Gastrocnemius medialis (tissue), 4 donors: ENCODE results near the gene SLC22A9. TPM values are rescaled to one million over a fixed set of nuclear protein-coding genes. Genes with fewer than 3 reads are reported as not detected.
"Not testable (repeated sequence)": the region's sequence is repeated elsewhere in the genome, so short reads cannot be mapped to it uniquely, and the experiment has no call there.

Experiments used
- ATAC-seq, 2 donors: fragments of 150-250 bp; one replicate each; pipeline ENCODE4 v1.9.1; 2016
- DNase-seq, 2 donors: peaks; one replicate each; pipeline ENCODE4 v3.0.0-alpha.2; 2019
- H3K27ac ChIP-seq, 4 donors: fragments of 200-600 bp; sonication (generic); 1 replicate in 1 of 4; 2 replicates in 3 of 4; pipeline ENCODE4 v1.5.1; 2016 to 2018; ENCODE audit warnings: mild to moderate bottlenecking in 2 of 4, moderate library complexity in 1 of 4
- H3K27me3 ChIP-seq, 3 donors: fragments of 200-600 bp; sonication (generic) in 2 of 3; 1 replicate in 1 of 3; 2 replicates in 2 of 3; pipeline versions ENCODE4 v1.5.1 to v1.6.0; 2016 to 2019; ENCODE audit warnings: mild to moderate bottlenecking in 1 of 3, moderate library complexity in 1 of 3
- H3K36me3 ChIP-seq, 2 donors: fragments of 200-600 bp; sonication (generic) in 1 of 2; one replicate each; pipeline ENCODE4 v1.5.1; 2017 to 2018
- H3K4me1 ChIP-seq, 2 donors: fragments of 200-600 bp; sonication (generic) in 1 of 2; one replicate each; pipeline ENCODE4 v1.5.1; 2016 to 2017; ENCODE audit warnings: mild to moderate bottlenecking in 2 of 2
- H3K4me3 ChIP-seq, 4 donors: fragments of 200-600 bp; sonication (generic) in 3 of 4; 1 replicate in 1 of 4; 2 replicates in 3 of 4; pipeline ENCODE4 v1.5.1; 2016 to 2019; ENCODE audit warnings: mild to moderate bottlenecking in 2 of 4
- H3K9me3 ChIP-seq, 3 donors: fragments of 200-600 bp; sonication (generic) in 2 of 3; 1 replicate in 1 of 3; 2 replicates in 2 of 3; pipeline ENCODE4 v1.5.1; 2016 to 2019
- POLR2A ChIP-seq, 2 donors: fragments of 450-650 bp; IDR thresholded peaks; one replicate each; pipeline ENCODE4 v1.6.1; 2017; ENCODE audit warnings: antibody characterized with exemption in 2 of 2, mild to moderate bottlenecking in 2 of 2, moderate library complexity in 2 of 2
- in situ Hi-C, 4 donors: fragments of 200-750 bp; cut with MboI; loops; one replicate each; pipeline versions ENCODE4 v1.15.0 to v1.8.0; 2017; ENCODE audit warnings: low sequenced_read_pairs in 4 of 4
- intact Hi-C: fragments of 100-400 bp; cut with DNase I; formaldehyde crosslinking; loops from one replicate; pipeline ENCODE4 v1.15.1; 2023; ENCODE audit warnings: low total_unique reads
- total RNA-seq, 4 donors: library from RNA; depleted of rRNA; stranded (reverse); fragments of >200 nt; gene quantifications; one replicate each; pipeline versions ENCODE4 v1.1.0 to v1.2.3, GENCODE V29; 2016
- TF ChIP-seq, protein P1 (sequence below), 5 experiments: fragments of 450-650 bp in 3 of 5; fragments of 200-600 bp in 2 of 5; sonication (generic) in 2 of 5; IDR thresholded peaks in 4 of 5; conservative IDR thresholded peaks in 1 of 5; 1 replicate in 4 of 5; 2 replicates in 1 of 5; pipeline ENCODE4 v1.5.1; 2016 to 2019; ENCODE audit warnings: antibody characterized with exemption in 5 of 5, mild to moderate bottlenecking in 3 of 5, moderate library complexity in 3 of 5

SLC22A9 gene
- total RNA-seq, 4 donors from 2014 or later, result 0.09 TPM; not detected in 3

- no peaks in the 10 kb centered on the region for H3K9me3 ChIP-seq
- no peaks in the 10 kb centered on the region for H3K27me3 ChIP-seq
- DNase-seq (no peak), ATAC-seq (no peak)
- H3K27ac ChIP-seq, result no peak overlapping the region
- no peaks in the 10 kb centered on the region for H3K36me3 ChIP-seq
- in situ Hi-C loops, result no loop called here
- H3K4me1 ChIP-seq, result no peaks in the 10 kb centered on the region
- no peak overlapping the region for H3K4me3 ChIP-seq
- TF ChIP-seq, protein P1, sequence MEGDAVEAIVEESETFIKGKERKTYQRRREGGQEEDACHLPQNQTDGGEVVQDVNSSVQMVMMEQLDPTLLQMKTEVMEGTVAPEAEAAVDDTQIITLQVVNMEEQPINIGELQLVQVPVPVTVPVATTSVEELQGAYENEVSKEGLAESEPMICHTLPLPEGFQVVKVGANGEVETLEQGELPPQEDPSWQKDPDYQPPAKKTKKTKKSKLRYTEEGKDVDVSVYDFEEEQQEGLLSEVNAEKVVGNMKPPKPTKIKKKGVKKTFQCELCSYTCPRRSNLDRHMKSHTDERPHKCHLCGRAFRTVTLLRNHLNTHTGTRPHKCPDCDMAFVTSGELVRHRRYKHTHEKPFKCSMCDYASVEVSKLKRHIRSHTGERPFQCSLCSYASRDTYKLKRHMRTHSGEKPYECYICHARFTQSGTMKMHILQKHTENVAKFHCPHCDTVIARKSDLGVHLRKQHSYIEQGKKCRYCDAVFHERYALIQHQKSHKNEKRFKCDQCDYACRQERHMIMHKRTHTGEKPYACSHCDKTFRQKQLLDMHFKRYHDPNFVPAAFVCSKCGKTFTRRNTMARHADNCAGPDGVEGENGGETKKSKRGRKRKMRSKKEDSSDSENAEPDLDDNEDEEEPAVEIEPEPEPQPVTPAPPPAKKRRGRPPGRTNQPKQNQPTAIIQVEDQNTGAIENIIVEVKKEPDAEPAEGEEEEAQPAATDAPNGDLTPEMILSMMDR (IDR thresholded peaks at IDR 0.05 in 4 of 5, conservative IDR thresholded peaks at IDR 0.05 in 1 of 5), result no peak
- no peak for TF ChIP-seq POLR2A (IDR thresholded peaks at IDR 0.05)
- intact Hi-C loops, result no loop called here
Observed at GRCh38 chr11:63406458-63406857, 36.9 kb downstream of the SLC22A9 start.

GRCh38 chr11:63417174-63417852 lies 47.7 kb downstream of the SLC22A9 start:
- no peak for TF ChIP-seq POLR2A (IDR thresholded peaks at IDR 0.05)
- TF ChIP-seq, protein P1 (IDR thresholded peaks at IDR 0.05 in 4 of 5, conservative IDR thresholded peaks at IDR 0.05 in 1 of 5), result no peak
- Histone ChIP-seq H3K9me3 (no peaks in the 10 kb centered on the region), H3K36me3 (no peaks in the 10 kb centered on the region), H3K27me3 (no peaks in the 10 kb centered on the region), H3K4me3 (no peak overlapping the region), H3K27ac (no peak overlapping the region), H3K4me1 (no peaks in the 10 kb centered on the region)
- intact Hi-C loops (no loop called here), in situ Hi-C loops (no loop called here)
- ATAC-seq (no peak), DNase-seq (no peak)

DNA sequence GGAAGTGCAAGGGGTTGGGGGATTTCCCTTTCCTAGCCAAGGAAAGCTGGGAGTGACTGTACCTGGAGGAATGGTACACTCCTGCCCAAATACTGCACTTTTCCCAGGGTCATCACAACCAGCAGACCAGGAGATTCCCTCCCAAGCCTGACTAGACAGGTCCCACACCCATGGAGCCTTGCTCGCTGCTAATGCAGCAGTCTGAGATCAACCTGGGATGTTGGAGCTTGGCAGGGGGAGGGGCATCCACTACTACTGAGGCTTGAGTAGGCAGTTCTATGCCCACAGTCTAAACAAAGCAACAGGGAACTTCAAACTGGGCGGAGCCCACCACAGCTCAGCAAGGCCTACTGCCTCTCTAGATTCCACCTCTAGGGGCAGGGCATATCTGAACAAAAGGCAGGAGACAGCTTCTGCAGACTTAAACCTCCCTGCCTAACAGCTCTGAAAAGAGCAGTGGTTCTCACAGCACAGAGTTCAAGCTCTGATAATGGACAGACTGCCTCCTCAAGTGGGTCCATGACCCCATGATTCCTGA lies 58.5 kb downstream of the SLC22A9 start:
- intact Hi-C loops (no loop called here), in situ Hi-C loops (no loop called here)
- no peaks in the 10 kb centered on the region for H3K9me3 ChIP-seq
- no peaks in the 10 kb centered on the region for H3K4me1 ChIP-seq
- DNase-seq, result no peak
- no peak overlapping the region for H3K4me3 ChIP-seq
- TF ChIP-seq, protein P1 (IDR thresholded peaks at IDR 0.05 in 4 of 5, conservative IDR thresholded peaks at IDR 0.05 in 1 of 5), result no peak
- TF ChIP-seq POLR2A (IDR thresholded peaks at IDR 0.05), result no peak
- H3K27me3 ChIP-seq, result peaks cover 0 to 3% (median 0%) of the 10 kb centered on the region in 3 donors
- ATAC-seq, result no peak
- no peaks in the 10 kb centered on the region for H3K36me3 ChIP-seq
- no peak overlapping the region for H3K27ac ChIP-seq

GRCh38 chr11:63430731-63431130 lies 61.1 kb downstream of the SLC22A9 start:
- ATAC-seq, H3K4me3 ChIP-seq, H3K4me1 ChIP-seq, intact Hi-C loops, H3K27me3 ChIP-seq, DNase-seq, in situ Hi-C loops, H3K9me3 ChIP-seq, H3K27ac ChIP-seq, H3K36me3 ChIP-seq: not testable (repeated sequence)

DNA sequence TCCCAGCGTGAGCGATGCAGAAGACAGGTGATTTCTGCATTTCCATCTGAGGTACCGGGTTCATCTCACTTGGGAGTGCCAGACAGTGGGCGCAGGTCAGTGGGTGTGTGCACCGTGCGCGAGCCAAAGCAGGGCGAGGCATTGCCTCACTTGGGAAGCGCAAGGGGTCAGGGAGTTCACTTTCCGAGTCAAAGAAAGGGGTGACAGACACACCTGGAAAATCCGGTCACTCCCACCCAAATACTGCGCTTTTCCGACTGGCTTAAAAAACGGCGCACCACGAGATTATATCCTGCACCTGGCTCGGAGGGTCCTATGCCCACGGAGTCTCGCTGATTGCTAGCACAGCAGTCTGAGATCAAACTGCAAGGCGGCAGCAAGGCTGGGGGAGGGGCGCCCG lies 65.8 kb downstream of the SLC22A9 start:
- H3K9me3 ChIP-seq, H3K4me3 ChIP-seq, H3K27ac ChIP-seq, in situ Hi-C loops, H3K36me3 ChIP-seq, DNase-seq, ATAC-seq, H3K27me3 ChIP-seq, intact Hi-C loops, H3K4me1 ChIP-seq: not testable (repeated sequence)

GRCh38 chr11:63435831-63436230 lies 66.2 kb downstream of the SLC22A9 start:
- H3K27ac ChIP-seq, ATAC-seq, intact Hi-C loops, H3K9me3 ChIP-seq, in situ Hi-C loops, H3K4me1 ChIP-seq, H3K27me3 ChIP-seq, H3K36me3 ChIP-seq, H3K4me3 ChIP-seq, DNase-seq: not testable (repeated sequence)
